ENCODE results near the gene VWA5B1. TPM values are rescaled to one million over a fixed set of nuclear protein-coding genes. Genes with fewer than 3 reads are reported as not detected.

The VWA5B1 gene
- total RNA-seq, 1 donor from 2014 or later = not detected

- Histone ChIP-seq H3K27ac (no peak overlapping the region), H3K4me3 (no peak overlapping the region), H3K9me3 (no peaks in the 10 kb centered on the region), H3K4me1 (no peaks in the 10 kb centered on the region), H3K27me3 (no peaks in the 10 kb centered on the region), H3K36me3 (no peaks in the 10 kb centered on the region)
- TF ChIP-seq CTCF (IDR thresholded peaks at IDR 0.05) = no peak
- intact Hi-C loops (cut with DNase I) = no loop called here
- peak in 1 of 2 donors; percentile 41 for DNase-seq (ENCODE audit: low spot score in 2 of 2)
Measured at GRCh38 chr1:20399196-20399595, 108.5 kb downstream of the VWA5B1 start.

- intact Hi-C loops (cut with DNase I) = no loop called here
- Histone ChIP-seq H3K36me3 (no peaks in the 10 kb centered on the region), H3K27me3 (no peaks in the 10 kb centered on the region), H3K27ac (no peak overlapping the region), H3K4me1 (no peaks in the 10 kb centered on the region), H3K4me3 (no peak overlapping the region), H3K9me3 (no peaks in the 10 kb centered on the region)
- DNase-seq (ENCODE audit: low spot score in 2 of 2) = peak in 1 of 2 donors; percentile 28
- TF ChIP-seq CTCF (IDR thresholded peaks at IDR 0.05) = no peak
Measured at GRCh38 chr1:20399606-20400180, 109.0 kb downstream of the VWA5B1 start.

GRCh38 chr1:20400341-20401177, 109.9 kb downstream of the VWA5B1 start:
- no peak for TF ChIP-seq CTCF (IDR thresholded peaks at IDR 0.05)
- Histone ChIP-seq H3K36me3 (no peaks in the 10 kb centered on the region), H3K9me3 (no peaks in the 10 kb centered on the region), H3K4me1 (no peaks in the 10 kb centered on the region), H3K27me3 (no peaks in the 10 kb centered on the region), H3K4me3 (no peak overlapping the region), H3K27ac (no peak overlapping the region)
- intact Hi-C loops (cut with DNase I) = no loop called here
- peak in 1 of 2 donors; percentile 16 for DNase-seq (ENCODE audit: low spot score in 2 of 2)

- intact Hi-C loops (cut with DNase I) = no loop called here
- Histone ChIP-seq H3K27me3 (no peaks in the 10 kb centered on the region), H3K9me3 (no peaks in the 10 kb centered on the region), H3K36me3 (no peaks in the 10 kb centered on the region), H3K27ac (no peak overlapping the region), H3K4me3 (no peak overlapping the region), H3K4me1 (no peaks in the 10 kb centered on the region)
- no peak for DNase-seq (ENCODE audit: low spot score in 2 of 2)
- no peak for TF ChIP-seq CTCF (IDR thresholded peaks at IDR 0.05)
Measured at GRCh38 chr1:20401405-20402010, 110.8 kb downstream of the VWA5B1 start.

GRCh38 chr1:20402585-20403422, 112.1 kb downstream of the VWA5B1 start:
- H3K36me3 ChIP-seq = no peaks in the 10 kb centered on the region
- TF ChIP-seq CTCF (IDR thresholded peaks at IDR 0.05) = no peak
- H3K27ac ChIP-seq = no peak overlapping the region
- no peak for DNase-seq (ENCODE audit: low spot score in 2 of 2)
- intact Hi-C loops (cut with DNase I) = no loop called here
- no peaks in the 10 kb centered on the region for H3K4me1 ChIP-seq
- no peaks in the 10 kb centered on the region for H3K27me3 ChIP-seq
- no peaks in the 10 kb centered on the region for H3K9me3 ChIP-seq
- H3K4me3 ChIP-seq = no peak overlapping the region

Data from ascending aorta (tissue), 2 donors.